Smooth muscle cell (in vitro differentiated cells): ENCODE results near the gene PEX6. TPM values are rescaled to one million over a fixed set of nuclear protein-coding genes. Genes with fewer than 3 reads are reported as not detected.

Experiments
- DNase-seq: peaks from one replicate; lab custom pipeline; 2025; ENCODE audit not compliant: unreplicated experiment; lab: John Stamatoyannopoulos, UW
- H2AFZ ChIP-seq: fragments of 200-600 bp; sonication (generic); 2 replicates; pipeline ENCODE4 v1.6.0; 2016; ENCODE audit warnings: antibody characterized with exemption, low read depth, mild to moderate bottlenecking
- H3F3A ChIP-seq: fragments of 200-600 bp; sonication (generic); 2 replicates; pipeline ENCODE4 v1.6.0; 2017; ENCODE audit warnings: antibody characterized with exemption, low read depth
- H3K27ac ChIP-seq: fragments of 200-600 bp; sonication (generic); 2 replicates; pipeline ENCODE4 v1.5.1; 2016; ENCODE audit warnings: low read depth, mild to moderate bottlenecking
- H3K27me3 ChIP-seq: fragments of 200-600 bp; sonication (generic); 2 replicates; pipeline ENCODE4 v1.6.1; 2016; ENCODE audit warnings: low read depth, mild to moderate bottlenecking
- H3K36me3 ChIP-seq: fragments of 200-600 bp; sonication (generic); 2 replicates; pipeline ENCODE4 v1.5.1; 2016; ENCODE audit warnings: low read depth
- H3K4me1 ChIP-seq: fragments of 200-600 bp; sonication (generic); 2 replicates; pipeline ENCODE4 v1.5.1; 2016; ENCODE audit warnings: low read depth
- H3K4me2 ChIP-seq: fragments of 200-600 bp; sonication (generic); 2 replicates; pipeline ENCODE4 v1.6.0; 2016; ENCODE audit warnings: mild to moderate bottlenecking
- H3K4me3 ChIP-seq: fragments of 200-600 bp; sonication (generic); 2 replicates; pipeline ENCODE4 v1.5.1; 2016; ENCODE audit warnings: mild to moderate bottlenecking
- H3K79me2 ChIP-seq: fragments of 200-600 bp; sonication (generic); 2 replicates; pipeline ENCODE4 v1.6.0; 2016; ENCODE audit warnings: low read depth, mild to moderate bottlenecking
- H3K9ac ChIP-seq: fragments of 200-600 bp; sonication (generic); 2 replicates; pipeline ENCODE4 v1.6.0; 2016; ENCODE audit warnings: low read depth
- H3K9me3 ChIP-seq: fragments of 200-600 bp; sonication (generic); replicated peaks from 2 replicates; pipeline ENCODE4 v1.5.1; 2016; ENCODE audit warnings: low read depth
- H4K20me1 ChIP-seq: fragments of 200-600 bp; sonication (generic); 2 replicates; pipeline ENCODE4 v1.6.0; 2016; ENCODE audit warnings: low read depth
- CTCF ChIP-seq: fragments of 200-600 bp; sonication (generic); IDR thresholded peaks from 2 replicates; pipeline ENCODE4 v1.5.1; 2017; ENCODE audit warnings: borderline replicate concordance, mild to moderate bottlenecking, antibody characterized with exemption; ENCODE audit not compliant: insufficient read depth, poor library complexity, severe bottlenecking
- WGBS: methylation state at CpG from one replicate; pipeline ENCODE4 v1.1.7; 2016; ENCODE audit warnings: low lambda C conversion rate; 5-methylcytosine and 5-hydroxymethylcytosine counted together
- polyA plus RNA-seq: library from polyadenylated mRNA; unstranded; fragments of >200 nt; fragmentation: Nextera tagmentation; extraction: Ambion mirVana; gene quantifications from 2 replicates; pipeline ENCODE4 v1.2.1, GENCODE V29; 2016
- total RNA-seq: library from RNA; depleted of rRNA; stranded (reverse); fragments of >200 nt; gene quantifications from 2 replicates; pipeline ENCODE4 v1.2.3, GENCODE V29; 2014

Gene PEX6
- total and polyA plus RNA-seq, 2 experiments from 2014 or later, result 9.7 to 24.6 TPM

DNA sequence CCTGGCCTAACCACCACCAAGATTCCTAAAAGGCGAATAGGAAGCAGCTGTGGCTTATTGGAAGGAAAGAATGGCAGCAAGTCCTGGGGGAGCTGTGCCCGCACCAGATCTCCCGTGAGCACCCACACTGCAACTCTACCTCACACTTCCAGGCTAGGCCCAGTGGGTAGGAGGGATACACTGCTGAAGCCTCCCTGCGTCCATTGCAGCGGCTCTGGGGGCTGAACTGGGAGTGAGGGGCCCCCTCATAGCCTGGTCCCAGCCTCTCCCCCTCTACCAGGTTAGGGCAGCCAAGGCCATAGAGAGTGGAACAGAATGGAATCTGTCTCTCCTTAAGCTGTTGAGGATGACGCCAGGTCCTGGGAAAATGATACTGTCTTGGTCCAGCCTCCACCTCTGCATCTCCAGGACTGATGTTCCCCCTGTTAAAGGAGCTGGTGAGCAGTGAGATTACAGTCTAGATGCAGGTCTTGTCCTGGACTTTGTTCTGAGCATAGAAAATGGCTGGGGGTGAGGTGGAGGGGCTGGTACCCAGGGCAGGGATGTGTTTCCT, 38.4 kb downstream of the PEX6 start:
- no peaks in the 10 kb centered on the region for H4K20me1 ChIP-seq
- no peak overlapping the region for H3K4me3 ChIP-seq
- H2AFZ ChIP-seq, result no peak overlapping the region
- no peaks in the 10 kb centered on the region for H3K36me3 ChIP-seq
- H3K9ac ChIP-seq, result no peak overlapping the region
- no peaks in the 10 kb centered on the region for H3K27me3 ChIP-seq
- no peaks in the 10 kb centered on the region for H3K79me2 ChIP-seq
- DNase-seq, result no peak
- WGBS, result 86% methylated on average over 6 of the region's 6 CpGs
- H3F3A ChIP-seq, result no peaks in the 10 kb centered on the region
- H3K4me1 ChIP-seq, result no peaks in the 10 kb centered on the region
- no peaks in the 10 kb centered on the region for H3K9me3 ChIP-seq
- no peak for TF ChIP-seq CTCF
- no peak overlapping the region for H3K4me2 ChIP-seq
- H3K27ac ChIP-seq, result no peak overlapping the region

DNA sequence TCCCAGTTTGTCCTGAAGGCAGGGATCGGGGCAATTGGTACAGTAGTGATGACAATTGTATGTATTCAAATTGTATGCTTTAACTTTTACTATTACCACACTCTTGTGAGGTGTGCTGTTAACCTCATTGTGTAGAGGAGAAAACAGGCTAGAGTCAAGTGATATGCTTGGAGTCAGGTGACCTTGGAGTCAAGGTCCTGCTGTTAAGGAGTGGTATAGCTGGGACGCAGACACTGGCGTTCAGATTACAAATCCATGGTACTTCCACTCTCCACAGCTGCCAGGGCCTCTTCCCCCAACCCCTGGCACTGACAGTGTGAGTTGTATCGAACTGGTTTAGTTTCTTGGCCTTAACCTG, 39.2 kb downstream of the PEX6 start:
- Histone ChIP-seq H3K9me3 (no peaks in the 10 kb centered on the region), H2AFZ (no peak overlapping the region), H3K9ac (no peak overlapping the region), H3K27ac (no peak overlapping the region), H3K4me2 (no peak overlapping the region), H3K4me3 (no peak overlapping the region), H3K27me3 (no peaks in the 10 kb centered on the region), H3F3A (no peaks in the 10 kb centered on the region), H3K36me3 (no peaks in the 10 kb centered on the region), H3K79me2 (peaks cover 2% of the 10 kb centered on the region), H3K4me1 (no peaks in the 10 kb centered on the region), H4K20me1 (no peaks in the 10 kb centered on the region)
- 93% methylated on average over 4 of the region's 4 CpGs for WGBS
- DNase-seq, result no peak
- TF ChIP-seq CTCF, result no peak

GRCh38 chr6:42938987-42939809, 39.8 kb downstream of the PEX6 start:
- Histone ChIP-seq H3K4me1 (no peaks in the 10 kb centered on the region), H4K20me1 (no peaks in the 10 kb centered on the region), H3K27ac (no peak overlapping the region), H3K4me3 (no peak overlapping the region), H3K36me3 (no peaks in the 10 kb centered on the region), H3K79me2 (peaks cover 6% of the 10 kb centered on the region), H3K9me3 (no peaks in the 10 kb centered on the region), H3K9ac (no peak overlapping the region), H3K4me2 (no peak overlapping the region), H3F3A (no peaks in the 10 kb centered on the region), H3K27me3 (no peaks in the 10 kb centered on the region), H2AFZ (no peak overlapping the region)
- no peak for DNase-seq
- 93% methylated on average over 9 of the region's 9 CpGs for WGBS
- no peak for TF ChIP-seq CTCF

GRCh38 chr6:42938428-42938796, 40.6 kb downstream of the PEX6 start:
- H3F3A ChIP-seq, result no peaks in the 10 kb centered on the region
- H4K20me1 ChIP-seq, result no peaks in the 10 kb centered on the region
- no peak for TF ChIP-seq CTCF
- H2AFZ ChIP-seq, result no peak overlapping the region
- H3K27ac ChIP-seq, result no peak overlapping the region
- H3K4me3 ChIP-seq, result no peak overlapping the region
- no peaks in the 10 kb centered on the region for H3K4me1 ChIP-seq
- no peak overlapping the region for H3K9ac ChIP-seq
- H3K79me2 ChIP-seq, result peaks cover 14% of the 10 kb centered on the region
- WGBS, result 96% methylated on average over 5 of the region's 5 CpGs
- no peaks in the 10 kb centered on the region for H3K36me3 ChIP-seq
- H3K9me3 ChIP-seq, result no peaks in the 10 kb centered on the region
- no peak for DNase-seq
- no peak overlapping the region for H3K4me2 ChIP-seq
- no peaks in the 10 kb centered on the region for H3K27me3 ChIP-seq
